PC-3 (cell line): Measurements from ENCODE around the gene SUPT7L. TPM values are rescaled to one million over a fixed set of nuclear protein-coding genes. Genes with fewer than 3 reads are reported as not detected.
"Not testable (repeated sequence)": the region's sequence is repeated elsewhere in the genome, so short reads cannot be mapped to it uniquely, and the experiment has no call there.

Experiments
- ATAC-seq: fragments of 200-7000 bp; cut with Tn5 transposase; 2 replicates; pipeline ENCODE4 v1.9.1; 2020; ENCODE audit warnings: mild to moderate bottlenecking, moderate library complexity
- BruUV-seq: library from RNA; stranded (reverse); fragments of 400-500 nt; replicated peaks from 2 replicates; lab custom pipeline; 2021; lab: Mats Ljungman, UMichigan
- CTCF ChIA-PET: fragments of 300-600 bp; sonication (Branson Sonifier 250); formaldehyde crosslinking; loops from one replicate; lab custom pipeline; 2022; ENCODE audit warnings: antibody characterized with exemption; lab: Charles Lee
- POLR2A ChIA-PET: fragments of 300-600 bp; sonication (Branson Sonifier 250); formaldehyde crosslinking; loops from one replicate; lab custom pipeline; 2022; ENCODE audit warnings: antibody characterized with exemption; ENCODE audit not compliant: unreplicated experiment; lab: Charles Lee
- DNase-seq: peaks from one replicate; pipeline ENCODE4 v3.0.0-alpha.2; 2015
- H2AFZ ChIP-seq: fragments of 300-600 bp; sonication (generic); 2 replicates; pipeline ENCODE4 v1.6.0; 2016; ENCODE audit warnings: antibody characterized with exemption, low read length
- H3F3A ChIP-seq: fragments of 300-600 bp; sonication (generic); one replicate; pipeline ENCODE4 v1.6.0; 2017; ENCODE audit warnings: antibody characterized with exemption, low read length, control low read depth, mild to moderate bottlenecking; ENCODE audit not compliant: unreplicated experiment
- H3K27ac ChIP-seq: fragments of 300-600 bp; sonication (generic); 2 replicates; pipeline ENCODE4 v1.5.1; 2016; ENCODE audit warnings: mild to moderate bottlenecking, low read length
- H3K27me3 ChIP-seq: fragments of 300-600 bp; sonication (generic); 2 replicates; pipeline ENCODE4 v1.6.1; 2016; ENCODE audit warnings: low read length, mixed read lengths
- H3K36me3 ChIP-seq: fragments of 300-600 bp; sonication (generic); 2 replicates; pipeline ENCODE4 v1.6.1; 2016; ENCODE audit warnings: low read depth, mixed run types, low read length, mixed read lengths
- H3K4me1 ChIP-seq: fragments of 300-600 bp; sonication (generic); 2 replicates; pipeline ENCODE4 v1.5.1; 2016; ENCODE audit warnings: low read length; ENCODE audit not compliant: insufficient read depth
- H3K4me2 ChIP-seq: fragments of 300-600 bp; sonication (generic); 2 replicates; pipeline ENCODE4 v1.6.0; 2016; ENCODE audit warnings: low read length
- H3K4me3 ChIP-seq: fragments of 300-600 bp; sonication (generic); 2 replicates; pipeline ENCODE4 v1.5.1; 2016; ENCODE audit warnings: mild to moderate bottlenecking, low read length, mixed read lengths
- H3K79me2 ChIP-seq: fragments of 300-600 bp; sonication (generic); 2 replicates; pipeline ENCODE4 v1.6.1; 2017; ENCODE audit warnings: low read length, mixed read lengths
- H3K9ac ChIP-seq: fragments of 300-600 bp; sonication (generic); 2 replicates; pipeline ENCODE4 v1.6.0; 2016; ENCODE audit warnings: mild to moderate bottlenecking, low read length
- H3K9me2 ChIP-seq: fragments of 300-600 bp; sonication (generic); replicated peaks from 2 replicates; pipeline ENCODE4 v1.6.1; 2016; ENCODE audit warnings: mixed run types, low read length, mixed read lengths
- H3K9me3 ChIP-seq: fragments of 300-600 bp; sonication (generic); 2 replicates; pipeline ENCODE4 v1.6.1; 2016; ENCODE audit warnings: low read length, mixed read lengths
- H4K20me1 ChIP-seq: fragments of 300-600 bp; sonication (generic); 2 replicates; pipeline ENCODE4 v1.6.1; 2016; ENCODE audit warnings: low read length, mixed read lengths
- EZH2 ChIP-seq: fragments of 300-600 bp; sonication (generic); IDR thresholded peaks from one replicate; pipeline ENCODE4 v1.6.1; 2017; ENCODE audit warnings: antibody characterized with exemption, mild to moderate bottlenecking, low read length; ENCODE audit not compliant: unreplicated experiment
- EZH2phosphoT487 ChIP-seq: fragments of 300-600 bp; sonication (generic); IDR thresholded peaks from 2 replicates; pipeline ENCODE4 v1.6.1; 2018; ENCODE audit warnings: mild to moderate bottlenecking, antibody characterized with exemption, low read length, borderline replicate concordance
- intact Hi-C: fragments of 100-400 bp; cut with micrococcal nuclease; formaldehyde crosslinking; loops from 2 replicates; pipeline ENCODE4 v1.9.0; 2023
- total RNA-seq: library from RNA; depleted of rRNA; stranded (reverse); fragments of >200 nt; gene quantifications from 2 replicates; pipeline ENCODE4 v1.2.3, GENCODE V29; 2014
- TF ChIP-seq, protein P1 (sequence below): fragments of 300-600 bp; sonication (generic); conservative IDR thresholded peaks from 2 replicates; pipeline ENCODE4 v1.5.1; 2017; ENCODE audit warnings: antibody characterized with exemption, low read depth, mild to moderate bottlenecking, low read length

SUPT7L gene
- total RNA-seq, 1 experiment from 2014 or later = 23.4 TPM

DNA sequence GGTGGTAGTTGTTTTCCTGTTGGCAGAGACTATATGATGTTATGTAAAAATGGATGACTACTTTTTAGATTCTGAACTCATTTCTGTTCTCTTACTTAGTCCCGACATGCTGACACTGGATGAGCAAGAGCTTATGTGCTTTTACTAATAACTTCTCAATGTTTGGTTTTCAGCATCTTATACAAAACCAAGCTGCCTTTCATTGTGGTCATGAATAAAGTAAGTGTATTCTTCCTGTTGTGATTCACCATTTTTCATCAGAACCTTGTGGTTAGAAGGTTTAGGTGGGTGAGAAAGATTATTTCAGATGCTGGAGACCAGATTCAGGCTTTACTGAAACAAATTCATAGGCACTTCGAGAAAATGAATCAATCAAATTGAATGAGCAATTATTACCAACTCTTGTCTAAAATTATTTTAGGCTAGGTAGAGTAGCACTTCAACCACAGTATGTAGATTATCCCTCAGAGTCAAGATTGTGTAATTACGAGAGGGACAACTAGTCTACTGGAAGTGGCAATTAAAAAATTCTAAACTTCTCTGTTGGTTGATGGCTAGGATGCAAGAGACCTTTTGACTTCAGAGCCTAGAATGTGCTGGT, 25.3 kb downstream of the SUPT7L start:
- Histone ChIP-seq H3K27ac (peak overlapping the region; percentile 81), H3K79me2 (no peaks in the 10 kb centered on the region), H3K4me1 (peaks cover 22% of the 10 kb centered on the region), H3K4me2 (peak overlapping the region; percentile 21), H4K20me1 (no peaks in the 10 kb centered on the region), H3K9me3 (no peaks in the 10 kb centered on the region), H3K4me3 (no peak overlapping the region), H3F3A (peaks cover 5% of the 10 kb centered on the region), H3K9me2 (no peaks in the 10 kb centered on the region), H3K27me3 (no peaks in the 10 kb centered on the region), H3K36me3 (peaks cover 40% of the 10 kb centered on the region), H2AFZ (no peak overlapping the region), H3K9ac (peak overlapping the region; percentile 25; the same call in 1 of the 2 replicates)
- no TSS peak for BruUV-seq
- ChIA-PET POLR2A (no interaction called here), CTCF (interaction anchor here (0.5 kb wide), 1 partner anchor 68 kb away, joined by 3 read pairs; no protein-coding TSS in a partner anchor)
- peak; percentile 93 for ATAC-seq
- DNase-seq = peak; percentile 82
- intact Hi-C loops = no loop called here
- TF ChIP-seq EZH2phosphoT487 (no peak), EZH2 (no peak)
- TF ChIP-seq, protein P1, sequence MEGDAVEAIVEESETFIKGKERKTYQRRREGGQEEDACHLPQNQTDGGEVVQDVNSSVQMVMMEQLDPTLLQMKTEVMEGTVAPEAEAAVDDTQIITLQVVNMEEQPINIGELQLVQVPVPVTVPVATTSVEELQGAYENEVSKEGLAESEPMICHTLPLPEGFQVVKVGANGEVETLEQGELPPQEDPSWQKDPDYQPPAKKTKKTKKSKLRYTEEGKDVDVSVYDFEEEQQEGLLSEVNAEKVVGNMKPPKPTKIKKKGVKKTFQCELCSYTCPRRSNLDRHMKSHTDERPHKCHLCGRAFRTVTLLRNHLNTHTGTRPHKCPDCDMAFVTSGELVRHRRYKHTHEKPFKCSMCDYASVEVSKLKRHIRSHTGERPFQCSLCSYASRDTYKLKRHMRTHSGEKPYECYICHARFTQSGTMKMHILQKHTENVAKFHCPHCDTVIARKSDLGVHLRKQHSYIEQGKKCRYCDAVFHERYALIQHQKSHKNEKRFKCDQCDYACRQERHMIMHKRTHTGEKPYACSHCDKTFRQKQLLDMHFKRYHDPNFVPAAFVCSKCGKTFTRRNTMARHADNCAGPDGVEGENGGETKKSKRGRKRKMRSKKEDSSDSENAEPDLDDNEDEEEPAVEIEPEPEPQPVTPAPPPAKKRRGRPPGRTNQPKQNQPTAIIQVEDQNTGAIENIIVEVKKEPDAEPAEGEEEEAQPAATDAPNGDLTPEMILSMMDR = no peak

DNA sequence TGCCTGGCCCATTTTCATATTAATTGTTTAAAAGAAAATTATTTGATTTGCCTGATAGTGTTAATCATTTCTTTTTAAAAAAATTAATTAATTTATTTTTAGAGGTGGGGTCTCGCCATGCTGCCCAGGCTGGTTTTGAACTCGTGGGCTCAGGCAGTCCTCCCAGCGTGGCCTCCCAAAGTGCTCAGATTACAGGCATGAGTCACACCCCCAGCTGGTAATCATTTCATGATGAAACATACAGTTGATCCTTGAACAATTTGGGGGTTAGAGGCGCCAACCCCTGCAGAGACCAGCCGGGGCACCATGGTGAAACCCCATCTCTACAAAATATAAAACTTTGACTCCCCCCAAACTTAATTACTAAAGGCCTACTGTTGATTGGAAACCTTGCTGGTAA, 26.6 kb downstream of the SUPT7L start:
- no TSS peak for BruUV-seq
- Histone ChIP-seq H3K9ac (no peak overlapping the region), H3K4me1 (peaks cover 22% of the 10 kb centered on the region), H3K27me3 (no peaks in the 10 kb centered on the region), H2AFZ (no peak overlapping the region), H3K4me3 (no peak overlapping the region), H3F3A (peaks cover 5% of the 10 kb centered on the region), H3K27ac (no peak overlapping the region), H3K9me2 (no peaks in the 10 kb centered on the region), H3K79me2 (peaks cover 6% of the 10 kb centered on the region), H3K4me2 (no peak overlapping the region), H3K36me3 (peaks cover 49% of the 10 kb centered on the region), H4K20me1 (no peaks in the 10 kb centered on the region), H3K9me3 (no peaks in the 10 kb centered on the region)
- ChIA-PET CTCF (no interaction called here), POLR2A (no interaction called here)
- DNase-seq = no peak
- TF ChIP-seq, protein P1 = no peak
- TF ChIP-seq EZH2 = no peak
- TF ChIP-seq EZH2phosphoT487 = no peak
- intact Hi-C loops = no loop called here
- ATAC-seq = no peak

DNA sequence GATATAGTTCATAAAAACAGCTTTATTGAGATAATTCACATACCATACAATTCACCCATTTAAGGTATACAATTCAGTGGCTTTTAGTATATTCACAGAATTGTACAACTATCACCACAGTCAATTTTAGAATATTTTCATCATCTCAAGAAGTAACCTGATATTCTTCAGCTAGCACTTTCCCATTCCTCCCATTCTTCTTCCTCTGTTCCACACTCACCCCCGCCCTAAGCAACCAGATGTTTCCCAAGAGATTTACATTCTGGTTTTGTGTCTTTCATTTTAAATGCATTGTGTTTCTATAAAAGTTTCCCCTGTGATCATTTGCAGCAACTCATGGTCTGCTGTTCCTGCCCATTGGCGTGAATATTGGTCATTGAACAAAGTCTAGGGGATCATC, 29.1 kb downstream of the SUPT7L start:
- BruUV-seq = no TSS peak
- peaks cover 31% of the 10 kb centered on the region for H3K79me2 ChIP-seq
- no peak overlapping the region for H3K9ac ChIP-seq
- no peaks in the 10 kb centered on the region for H3K27me3 ChIP-seq
- no peaks in the 10 kb centered on the region for H3K9me2 ChIP-seq
- DNase-seq (no peak), ATAC-seq (no peak)
- ChIA-PET POLR2A (no interaction called here), CTCF (no interaction called here)
- H2AFZ ChIP-seq = no peak overlapping the region
- intact Hi-C loops = no loop called here
- H3K4me2 ChIP-seq = no peak overlapping the region
- H3K27ac ChIP-seq = no peak overlapping the region
- peaks cover 5% of the 10 kb centered on the region for H3F3A ChIP-seq
- TF ChIP-seq, protein P1 = no peak
- TF ChIP-seq EZH2 = no peak
- peaks cover 25% of the 10 kb centered on the region for H3K4me1 ChIP-seq
- no peak overlapping the region for H3K4me3 ChIP-seq
- H3K9me3 ChIP-seq = no peaks in the 10 kb centered on the region
- no peaks in the 10 kb centered on the region for H4K20me1 ChIP-seq
- peaks cover 39% of the 10 kb centered on the region for H3K36me3 ChIP-seq

DNA sequence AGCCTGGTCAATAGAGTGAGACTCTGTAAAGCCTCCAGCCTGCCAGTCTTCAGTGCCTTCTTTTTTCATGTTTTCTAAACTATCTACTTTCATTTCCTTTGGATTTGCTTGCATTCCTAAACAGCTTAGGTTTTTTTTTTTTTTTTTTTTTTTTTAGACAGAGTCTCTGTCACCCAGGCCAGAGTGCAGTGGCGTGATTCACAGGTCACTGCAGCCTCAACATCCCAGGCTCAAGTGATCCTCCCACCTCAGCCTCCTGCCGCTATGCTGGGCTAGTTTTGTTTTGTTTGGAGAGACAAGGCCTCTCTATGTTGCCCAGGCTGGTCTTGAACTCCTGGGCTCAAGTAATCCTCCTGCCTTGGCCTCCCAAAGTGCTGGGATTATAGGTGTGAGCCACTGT, 33.2 kb downstream of the SUPT7L start:
- ATAC-seq, H3K4me3 ChIP-seq, intact Hi-C loops, H2AFZ ChIP-seq, H3K4me2 ChIP-seq, H3K9me2 ChIP-seq, H4K20me1 ChIP-seq, H3K9ac ChIP-seq, BruUV-seq, H3K27me3 ChIP-seq, H3K9me3 ChIP-seq, H3F3A ChIP-seq, CTCF ChIA-PET, POLR2A ChIA-PET, DNase-seq, H3K27ac ChIP-seq: not testable (repeated sequence)
- Histone ChIP-seq H3K79me2 (peaks cover 35% of the 10 kb centered on the region), H3K36me3 (peaks cover 32% of the 10 kb centered on the region), H3K4me1 (peaks cover 23% of the 10 kb centered on the region)
